H1 (cell line): ENCODE results near the gene NKAIN2.

Experiments
- CHD2 ChIP-seq: IDR thresholded peaks from 2 replicates; pipeline ENCODE4 v1.6.1; 2012; ENCODE audit warnings: low read length, improper control_type of control experiment
- CREB1 ChIP-seq: IDR thresholded peaks from 2 replicates; pipeline ENCODE4 v1.6.1; 2012; ENCODE audit warnings: inconsistent platforms
- KDM1A ChIP-seq: fragments of 200-600, 300-600 bp; sonication (generic); IDR thresholded peaks from 2 replicates; pipeline ENCODE4 v1.7.1; 2016; ENCODE audit warnings: mild to moderate bottlenecking, low read length, borderline replicate concordance
- MAFK ChIP-seq: IDR thresholded peaks from 2 replicates; pipeline ENCODE4 v1.6.1; 2012; ENCODE audit warnings: low read depth, mild to moderate bottlenecking, improper control_type of control experiment, low read length
- POLR2A ChIP-seq, 2 experiments: IDR thresholded peaks; 1 replicate in 1 of 2; 2 replicates in 1 of 2; pipeline ENCODE4 v1.6.1; 2011; ENCODE audit warnings: low read depth in 2 of 2, low read length in 2 of 2, mild to moderate bottlenecking in 2 of 2; ENCODE audit errors: control extremely low read depth in 1 of 2
- RAD21 ChIP-seq, 2 experiments: IDR thresholded peaks in 1 of 2; conservative IDR thresholded peaks in 1 of 2; 2 replicates each; pipeline ENCODE4 v1.6.1; 2011; ENCODE audit warnings: low read depth in 2 of 2, low read length in 2 of 2, improper control_type of control experiment in 1 of 2, inconsistent platforms in 1 of 2, mild to moderate bottlenecking in 1 of 2, moderate library complexity in 1 of 2
- YY1 ChIP-seq: IDR thresholded peaks from 2 replicates; pipeline ENCODE4 v1.6.1; 2011; ENCODE audit warnings: low read depth, mild to moderate bottlenecking, low read length
- TF ChIP-seq, protein P1 (sequence below): IDR thresholded peaks from 2 replicates; pipeline ENCODE4 v1.6.1; 2011; ENCODE audit warnings: low read depth, mild to moderate bottlenecking, low read length; ENCODE audit not compliant: insufficient read depth
- TF ChIP-seq, protein P2 (sequence below), 3 experiments: IDR thresholded peaks; 1 replicate in 2 of 3; 2 replicates in 1 of 3; pipeline versions ENCODE4 v1.5.1 to v1.6.1; 2011; ENCODE audit warnings: low read length in 3 of 3, mild to moderate bottlenecking in 3 of 3, inconsistent platforms in 2 of 3, low read depth in 1 of 3, moderate library complexity in 1 of 3; ENCODE audit not compliant: insufficient read depth in 1 of 3; ENCODE audit errors: control extremely low read depth in 1 of 3

DNA sequence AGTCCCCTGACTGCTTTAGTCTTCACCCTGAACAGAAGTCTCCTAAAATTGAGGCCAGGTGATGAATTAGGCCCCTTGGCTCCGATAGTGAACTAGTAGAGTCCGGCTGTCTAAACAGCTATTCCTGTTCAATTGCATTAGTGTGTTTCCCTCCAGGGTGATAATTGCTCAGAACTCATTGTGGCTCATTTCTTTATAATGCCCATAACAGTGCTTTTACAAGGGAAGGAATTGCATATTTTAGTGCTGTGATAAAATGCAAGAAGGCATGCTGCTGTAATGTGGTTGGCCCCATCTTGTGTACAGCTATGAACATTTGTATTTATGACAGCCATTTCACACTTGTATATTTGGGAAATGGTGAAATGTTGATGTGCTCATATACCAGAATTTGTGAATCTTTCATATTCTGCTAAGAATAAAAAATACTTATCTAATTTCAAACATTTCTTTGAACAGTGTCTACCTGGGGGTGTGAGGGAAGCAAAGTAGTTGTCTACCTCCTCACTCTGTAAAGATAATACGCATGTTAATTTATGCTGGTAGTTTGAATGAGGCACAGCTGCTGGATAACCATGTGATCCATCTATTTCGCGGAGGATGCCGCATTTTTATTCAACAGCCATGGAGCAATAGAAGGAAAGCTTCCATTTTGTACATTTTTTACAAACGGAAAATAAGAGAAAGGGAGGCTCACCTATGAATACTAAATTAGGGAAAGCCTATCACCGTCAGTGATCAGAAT is 451.4 kb downstream of the NKAIN2 start:
- TF ChIP-seq CHD2, result no peak
- TF ChIP-seq, protein P1, sequence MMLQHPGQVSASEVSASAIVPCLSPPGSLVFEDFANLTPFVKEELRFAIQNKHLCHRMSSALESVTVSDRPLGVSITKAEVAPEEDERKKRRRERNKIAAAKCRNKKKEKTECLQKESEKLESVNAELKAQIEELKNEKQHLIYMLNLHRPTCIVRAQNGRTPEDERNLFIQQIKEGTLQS, result no peak
- no peak for TF ChIP-seq KDM1A
- TF ChIP-seq POLR2A (IDR thresholded peaks at IDR 0.05; ENCODE audit: control extremely low read depth in 1 of 2, low read depth in 2 of 2, low read length in 2 of 2), result no peak
- TF ChIP-seq, protein P2, sequence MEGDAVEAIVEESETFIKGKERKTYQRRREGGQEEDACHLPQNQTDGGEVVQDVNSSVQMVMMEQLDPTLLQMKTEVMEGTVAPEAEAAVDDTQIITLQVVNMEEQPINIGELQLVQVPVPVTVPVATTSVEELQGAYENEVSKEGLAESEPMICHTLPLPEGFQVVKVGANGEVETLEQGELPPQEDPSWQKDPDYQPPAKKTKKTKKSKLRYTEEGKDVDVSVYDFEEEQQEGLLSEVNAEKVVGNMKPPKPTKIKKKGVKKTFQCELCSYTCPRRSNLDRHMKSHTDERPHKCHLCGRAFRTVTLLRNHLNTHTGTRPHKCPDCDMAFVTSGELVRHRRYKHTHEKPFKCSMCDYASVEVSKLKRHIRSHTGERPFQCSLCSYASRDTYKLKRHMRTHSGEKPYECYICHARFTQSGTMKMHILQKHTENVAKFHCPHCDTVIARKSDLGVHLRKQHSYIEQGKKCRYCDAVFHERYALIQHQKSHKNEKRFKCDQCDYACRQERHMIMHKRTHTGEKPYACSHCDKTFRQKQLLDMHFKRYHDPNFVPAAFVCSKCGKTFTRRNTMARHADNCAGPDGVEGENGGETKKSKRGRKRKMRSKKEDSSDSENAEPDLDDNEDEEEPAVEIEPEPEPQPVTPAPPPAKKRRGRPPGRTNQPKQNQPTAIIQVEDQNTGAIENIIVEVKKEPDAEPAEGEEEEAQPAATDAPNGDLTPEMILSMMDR (IDR thresholded peaks at IDR 0.05; ENCODE audit: control extremely low read depth in 1 of 3, insufficient read depth in 1 of 3, low read depth in 1 of 3, low read length in 3 of 3), result no peak
- TF ChIP-seq CREB1, result no peak
- TF ChIP-seq YY1, result no peak
- TF ChIP-seq MAFK, result no peak
- TF ChIP-seq RAD21 (IDR thresholded peaks at IDR 0.05 in 1 of 2, conservative IDR thresholded peaks at IDR 0.05 in 1 of 2; ENCODE audit: low read depth in 2 of 2, low read length in 2 of 2), result no peak
